Activated gamma-delta T cell (primary cell): ENCODE results near the gene CAPN5.

Experiments
- DNase-seq: peaks from one replicate; lab custom pipeline; 2025; lab: John Stamatoyannopoulos, UW

CAPN5 gene

GRCh38 chr11:77171885-77172665, 105.3 kb downstream of the CAPN5 start:
- DNase-seq = no peak

- no peak for DNase-seq
Measured at GRCh38 chr11:77172666-77172982, 105.9 kb downstream of the CAPN5 start.

GRCh38 chr11:77173494-77173893, 106.7 kb downstream of the CAPN5 start:
- no peak for DNase-seq

- no peak for DNase-seq
Measured at GRCh38 chr11:77174559-77174958, 107.8 kb downstream of the CAPN5 start.

GRCh38 chr11:77175021-77175842, 108.5 kb downstream of the CAPN5 start:
- no peak for DNase-seq
